GM21360 (cell line): ENCODE data around the gene ZSCAN22.
A peak's percentile ranks its signal among the peaks of the same experiment; 100 is the strongest.
"Not testable (repeated sequence)": the region's sequence is repeated elsewhere in the genome, so short reads cannot be mapped to it uniquely, and the experiment has no call there.

Source experiments
- ATAC-seq: cut with Tn5 transposase; IDR thresholded peaks from one replicate; pipeline ENCODE4 v1.9.1; 2021; ENCODE audit warnings: mild to moderate bottlenecking, moderate library complexity; ENCODE audit not compliant: unreplicated experiment

Gene ZSCAN22

GRCh38 chr19:58326914-58327726 is at the start of gene ZSCAN22:
ZSCAN22 (plus strand) TSS chr19:58326994; CDS start chr19:58334803, 7,809 bp downstream.
- ATAC-seq, result peak; percentile 78

GRCh38 chr19:58277197-58277596 is 49.6 kb upstream of the ZSCAN22 start:
- no peak for ATAC-seq

DNA sequence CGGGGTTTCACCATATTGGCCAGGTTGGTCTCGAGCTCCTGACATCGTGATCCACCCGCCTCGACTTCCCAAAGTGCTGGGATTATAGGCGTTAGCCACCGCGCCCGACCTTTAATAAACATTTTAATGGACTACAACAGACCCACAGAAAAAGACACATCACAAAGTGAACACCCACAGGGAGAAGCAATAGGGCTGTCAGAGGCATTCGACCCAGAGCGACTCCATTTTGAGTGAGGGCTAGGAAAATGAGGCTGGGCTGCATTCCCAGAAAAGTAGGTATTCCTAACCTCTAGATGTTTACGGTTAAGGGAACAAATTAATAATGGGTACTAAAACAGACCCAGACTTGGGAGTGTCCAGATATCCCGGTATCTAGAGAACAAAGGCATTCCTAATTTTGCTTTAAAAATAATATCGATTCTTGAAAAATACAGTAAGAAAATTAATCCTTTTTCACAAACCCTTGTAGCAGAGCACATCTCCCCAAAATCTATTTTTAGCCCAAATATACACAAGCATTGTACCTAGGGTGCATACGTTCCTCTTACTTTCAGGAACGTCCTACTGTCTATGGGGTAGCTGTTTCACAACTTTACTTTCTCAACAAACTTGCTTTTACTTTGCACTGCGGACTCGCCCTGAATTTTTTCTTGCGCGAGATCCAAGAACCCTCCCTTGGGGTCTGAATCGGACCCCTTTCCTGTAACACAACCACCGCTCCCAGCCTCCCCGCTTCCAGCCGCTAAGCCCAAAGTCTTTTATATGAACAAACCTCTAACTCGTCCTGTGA is 48.9 kb upstream of the ZSCAN22 start:
- ATAC-seq, result no peak

- ATAC-seq, result peak; percentile 94
Observed at GRCh38 chr19:58278541-58279041, 48.2 kb upstream of the ZSCAN22 start, which contains the start of gene ZNF8. ZNF8 (plus strand) TSS chr19:58278955; CDS start chr19:58279082, 127 bp downstream.

- ATAC-seq, result peak; percentile 20
Observed at GRCh38 chr19:58279042-58279924, 47.5 kb upstream of the ZSCAN22 start.

DNA sequence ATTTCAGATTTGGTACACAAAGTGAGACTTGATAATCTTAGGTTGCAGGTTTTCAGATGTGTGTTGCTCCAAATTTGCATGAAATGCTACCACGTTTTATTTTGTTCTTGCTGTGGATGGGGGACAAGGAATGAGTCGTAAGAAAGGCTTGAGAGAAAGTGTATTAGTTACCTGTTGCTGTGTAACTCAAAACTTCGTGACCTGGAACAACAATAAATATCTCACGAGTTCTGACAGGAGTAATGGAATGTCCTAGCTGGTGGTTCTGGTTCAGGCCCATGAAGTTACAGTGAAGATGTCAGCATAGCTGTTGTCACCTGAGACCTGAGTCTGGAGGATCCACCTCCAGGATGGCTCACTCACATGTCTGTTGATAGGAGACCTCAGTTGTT is 46.9 kb upstream of the ZSCAN22 start:
- no peak for ATAC-seq

- ATAC-seq, result no peak
Observed at GRCh38 chr19:58284199-58284598, 42.6 kb upstream of the ZSCAN22 start.

DNA sequence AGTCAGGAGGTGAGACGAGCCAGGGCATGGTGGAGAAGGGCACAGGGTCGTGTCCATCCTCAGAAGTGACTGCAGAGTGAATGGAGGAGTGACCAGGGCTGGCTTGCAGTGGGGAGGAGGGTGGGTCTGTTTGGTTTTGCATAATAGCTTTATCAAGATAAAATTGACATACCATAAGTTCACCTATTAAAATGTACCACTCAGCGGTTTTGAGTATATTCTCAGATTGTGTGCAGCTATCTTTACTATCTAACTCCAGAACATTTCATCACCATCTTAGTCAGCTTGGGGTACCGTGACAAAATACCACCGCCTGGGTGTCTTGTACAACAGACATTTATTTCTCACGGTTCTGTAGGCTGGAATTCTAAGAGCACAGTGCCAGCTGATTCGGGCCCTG is 34.9 kb upstream of the ZSCAN22 start:
- ATAC-seq, result no peak

GRCh38 chr19:58294743-58295374 is 31.9 kb upstream of the ZSCAN22 start:
- ATAC-seq, result no peak

DNA sequence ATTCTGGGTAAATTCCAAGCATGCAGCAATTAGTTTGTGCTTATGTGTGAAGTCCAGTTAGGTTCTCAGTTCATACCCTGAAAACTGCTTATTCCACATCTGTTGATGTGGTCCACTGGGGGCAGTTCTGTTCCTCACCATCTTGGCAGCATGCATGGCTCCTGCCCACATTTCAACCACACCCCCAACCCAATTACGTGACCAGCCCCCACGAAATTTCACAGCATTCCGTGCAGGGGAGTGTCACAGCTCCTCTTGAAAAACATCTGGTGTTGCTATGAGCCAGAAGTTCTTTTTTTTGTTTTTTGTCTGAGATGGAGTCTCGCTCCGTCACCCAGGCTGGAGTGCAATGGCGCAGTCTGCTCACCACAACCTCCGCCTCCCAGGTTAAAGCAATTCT is 30.7 kb upstream of the ZSCAN22 start:
- ATAC-seq, result no peak

DNA sequence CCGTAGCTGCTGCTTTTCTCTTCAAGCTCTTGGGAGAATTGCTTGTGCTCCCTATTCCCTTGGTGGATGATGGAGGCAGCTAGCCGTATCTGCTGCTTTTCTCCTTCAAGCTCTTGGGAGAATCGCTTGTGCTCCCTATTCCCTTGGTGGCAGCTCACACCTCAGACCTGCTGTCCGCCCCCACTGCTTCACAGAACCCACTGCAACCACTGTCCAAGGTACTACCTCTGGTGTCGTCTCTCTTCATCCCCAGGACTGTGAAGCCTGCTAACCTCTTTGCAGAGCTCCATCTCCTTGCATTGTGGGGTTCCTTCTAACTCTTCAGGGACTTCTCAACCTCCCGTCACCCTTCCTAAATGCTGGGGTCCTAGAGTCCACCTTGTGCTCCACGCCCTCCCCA is 26.2 kb upstream of the ZSCAN22 start:
- ATAC-seq, result no peak

DNA sequence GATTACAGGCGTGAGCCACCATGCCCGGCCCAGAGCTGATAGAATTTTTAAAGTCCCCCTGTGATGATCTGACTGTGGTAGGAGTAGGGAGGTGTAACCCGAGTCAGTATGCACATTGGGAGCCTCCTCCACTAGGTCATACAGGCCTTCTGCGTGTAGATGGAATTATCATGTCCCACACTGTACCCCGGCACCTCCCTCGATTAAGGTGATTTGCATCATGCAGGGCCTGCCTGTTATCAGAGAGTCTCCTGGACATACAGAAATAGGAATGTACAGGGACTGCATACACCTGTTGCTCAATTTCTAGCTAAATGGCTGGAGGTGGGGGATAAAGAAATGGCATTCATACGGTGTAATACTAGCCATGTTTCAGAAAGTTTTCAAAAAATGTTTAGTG is 22.5 kb upstream of the ZSCAN22 start:
- no peak for ATAC-seq

GRCh38 chr19:58304748-58305064 is 22.1 kb upstream of the ZSCAN22 start:
- ATAC-seq, result peak; percentile 3

GRCh38 chr19:58305065-58305931 is 21.5 kb upstream of the ZSCAN22 start, which contains the start of gene ERVK3-1:
ERVK3-1 (plus strand) TSS chr19:58305377; CDS start chr19:58312169, 6,792 bp downstream.
- ATAC-seq, result peak; percentile 96

DNA sequence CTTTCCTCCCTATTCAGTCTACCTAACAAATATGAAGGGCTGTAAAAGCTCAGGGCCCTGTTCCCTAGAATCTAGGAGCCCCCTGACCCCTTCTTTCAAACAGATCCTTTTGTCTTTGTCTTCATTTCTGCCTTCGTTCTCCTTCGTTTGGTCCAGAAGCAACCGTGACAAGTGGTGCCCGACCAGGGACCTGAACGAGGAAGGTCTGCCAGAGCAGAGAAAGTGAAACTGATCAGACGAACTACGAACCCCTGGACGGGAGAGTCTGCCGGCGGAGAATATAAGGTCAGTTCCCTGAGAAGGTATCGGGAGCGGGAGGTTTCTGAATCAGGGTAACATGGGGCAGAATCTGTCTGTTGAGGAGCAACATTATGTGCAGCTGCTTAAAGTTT is 20.9 kb upstream of the ZSCAN22 start:
- no peak for ATAC-seq

- no peak for ATAC-seq
Observed at GRCh38 chr19:58307736-58308135, 19.1 kb upstream of the ZSCAN22 start.

GRCh38 chr19:58310685-58311084 is 16.1 kb upstream of the ZSCAN22 start:
- not testable (repeated sequence) for ATAC-seq

DNA sequence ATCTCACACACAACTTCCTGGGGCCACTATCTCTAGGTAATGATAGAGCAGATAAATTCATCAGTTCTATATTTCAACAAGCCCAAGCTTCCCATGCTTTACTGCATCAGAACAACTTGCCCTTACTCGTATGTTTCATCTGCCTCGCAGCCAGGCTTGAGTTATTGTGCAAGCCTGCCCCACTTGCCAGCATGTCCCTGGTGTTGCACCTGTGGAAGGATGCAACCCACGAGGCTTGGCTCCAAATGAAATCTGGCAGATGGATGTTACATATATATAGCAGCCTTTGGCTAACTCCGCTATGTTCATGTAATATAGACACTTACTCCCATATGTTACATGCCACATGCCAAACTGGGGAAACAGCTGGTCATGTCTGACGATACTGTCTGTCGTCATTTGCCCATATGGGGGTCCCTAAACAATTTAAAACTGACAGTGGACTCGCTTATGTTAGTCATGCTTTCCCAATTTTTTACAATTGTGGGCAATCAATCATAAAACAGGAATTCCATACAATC is 15.4 kb upstream of the ZSCAN22 start:
- no peak for ATAC-seq

DNA sequence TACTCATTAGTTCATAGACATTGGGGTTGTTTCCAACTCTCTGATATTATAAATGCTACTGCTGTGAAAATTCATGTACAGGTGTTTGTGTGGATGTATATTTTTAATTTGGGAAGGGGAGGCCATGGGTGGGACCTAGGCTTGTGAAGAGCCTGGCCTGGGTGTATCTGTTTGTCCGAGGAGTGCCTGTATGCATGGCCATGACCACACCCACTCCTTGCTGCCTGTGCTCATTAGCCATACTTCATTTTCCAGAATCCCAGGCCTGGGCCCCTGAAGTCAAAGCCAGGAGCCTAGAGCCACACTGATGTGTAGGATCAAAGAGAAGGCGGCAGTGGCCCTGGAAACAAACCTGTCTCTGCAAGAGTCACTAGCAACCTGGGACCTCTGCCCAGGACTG is 11.2 kb upstream of the ZSCAN22 start:
- ATAC-seq, result no peak
